SU-DHL-6 (cell line): ENCODE measurements around the gene ABCF2.

Experiments used
- CTCF ChIP-seq: fragments of 200-600 bp; sonication (generic); IDR thresholded peaks from one replicate; pipeline ENCODE4 v1.5.1; 2017; ENCODE audit warnings: antibody characterized with exemption, mild to moderate bottlenecking, low read length, moderate library complexity; ENCODE audit not compliant: insufficient read depth, poor library complexity, severe bottlenecking
- EZH2phosphoT487 ChIP-seq: fragments of 200-600 bp; sonication (generic), shearing (Covaris generic); conservative IDR thresholded peaks from 2 replicates; pipeline ENCODE4 v1.6.1; 2018; ENCODE audit warnings: mild to moderate bottlenecking, antibody characterized with exemption, low read length, moderate library complexity, mixed read lengths

GRCh38 chr7:151179287-151179860, 47.6 kb downstream of the ABCF2 start:
- TF ChIP-seq EZH2phosphoT487 = no peak
- no peak for TF ChIP-seq CTCF
